Progenitor cell of endocrine pancreas (in vitro differentiated cells): ENCODE measurements around the gene GAA. TPM values are rescaled to one million over a fixed set of nuclear protein-coding genes. Genes with fewer than 3 reads are reported as not detected.
A peak's percentile ranks its signal among the peaks of the same experiment; 100 is the strongest.

ENCODE experiments used
- DNase-seq: peaks from one replicate; pipeline ENCODE4 v3.0.0; 2021; ENCODE audit warnings: low spot score; ENCODE audit not compliant: unreplicated experiment
- H3K27ac Mint-ChIP-seq: 2 replicates; pipeline ENCODE4 v1.8.0; 2021; ENCODE audit warnings: mild to moderate bottlenecking, moderate library complexity, mixed read lengths
- H3K27me3 Mint-ChIP-seq: 2 replicates; pipeline ENCODE4 v1.8.0; 2021; ENCODE audit warnings: mixed read lengths
- H3K36me3 Mint-ChIP-seq: 2 replicates; pipeline ENCODE4 v1.8.0; 2022; ENCODE audit warnings: mixed read lengths; ENCODE audit not compliant: insufficient read depth
- H3K4me1 Mint-ChIP-seq: 2 replicates; pipeline ENCODE4 v1.8.0; 2021; ENCODE audit warnings: low read depth, mixed read lengths
- H3K4me3 Mint-ChIP-seq: 2 replicates; pipeline ENCODE4 v1.8.0; 2021; ENCODE audit warnings: low read depth, mild to moderate bottlenecking, moderate library complexity, mixed read lengths
- H3K9me3 Mint-ChIP-seq: 2 replicates; pipeline ENCODE4 v1.8.0; 2021; ENCODE audit warnings: low read depth, mixed read lengths
- total RNA-seq: library from RNA; stranded (reverse); gene quantifications from 2 replicates; pipeline ENCODE4 v1.2.1, GENCODE V29; 2021
- TF ChIP-seq, protein P1 (sequence below): fragments of 200-600 bp; sonication (generic); IDR thresholded peaks from one replicate; pipeline ENCODE4 v1.5.0; 2021; ENCODE audit warnings: antibody characterized with exemption, mild to moderate bottlenecking; ENCODE audit not compliant: unreplicated experiment

The GAA gene
- total RNA-seq, 1 donor from 2014 or later: 37.9 TPM

DNA sequence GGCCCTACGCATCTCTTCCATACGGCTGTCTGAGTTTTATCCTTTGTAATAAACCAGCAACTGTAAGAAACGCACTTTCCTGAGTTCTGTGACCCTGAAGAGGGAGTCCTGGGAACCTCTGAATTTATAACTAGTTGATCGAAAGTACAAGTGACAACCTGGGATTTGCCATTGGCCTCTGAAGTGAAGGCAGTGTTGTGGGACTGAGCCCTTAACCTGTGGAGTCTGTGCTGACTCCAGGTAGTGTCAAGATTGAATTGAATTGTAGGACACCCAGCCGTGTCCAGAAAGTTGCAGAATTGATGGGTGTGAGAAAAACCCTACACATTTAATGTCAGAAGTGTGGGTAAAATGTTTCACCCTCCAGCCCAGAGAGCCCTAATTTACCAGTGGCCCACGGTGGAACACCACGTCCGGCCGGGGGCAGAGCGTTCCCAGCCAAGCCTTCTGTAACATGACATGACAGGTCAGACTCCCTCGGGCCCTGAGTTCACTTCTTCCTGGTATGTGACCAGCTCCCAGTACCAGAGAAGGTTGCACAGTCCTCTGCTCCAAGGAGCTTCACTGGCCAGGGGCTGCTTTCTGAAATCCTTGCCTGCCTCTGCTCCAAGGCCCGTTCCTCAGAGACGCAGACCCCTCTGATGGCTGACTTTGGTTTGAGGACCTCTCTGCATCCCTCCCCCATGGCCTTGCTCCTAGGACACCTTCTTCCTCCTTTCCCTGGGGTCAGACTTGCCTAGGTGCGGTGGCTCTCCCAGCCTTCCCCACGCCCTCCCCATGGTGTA lies 1.5 kb downstream of the GAA start:
- Mint-ChIP-seq H3K27me3 (peaks cover 9% of the 10 kb centered on the region), H3K36me3 (no peaks in the 10 kb centered on the region), H3K27ac (no peak overlapping the region), H3K4me1 (peaks cover 11% of the 10 kb centered on the region), H3K4me3 (peak overlapping the region; percentile 93), H3K9me3 (no peaks in the 10 kb centered on the region)
- no peak for DNase-seq
- TF ChIP-seq, protein P1, sequence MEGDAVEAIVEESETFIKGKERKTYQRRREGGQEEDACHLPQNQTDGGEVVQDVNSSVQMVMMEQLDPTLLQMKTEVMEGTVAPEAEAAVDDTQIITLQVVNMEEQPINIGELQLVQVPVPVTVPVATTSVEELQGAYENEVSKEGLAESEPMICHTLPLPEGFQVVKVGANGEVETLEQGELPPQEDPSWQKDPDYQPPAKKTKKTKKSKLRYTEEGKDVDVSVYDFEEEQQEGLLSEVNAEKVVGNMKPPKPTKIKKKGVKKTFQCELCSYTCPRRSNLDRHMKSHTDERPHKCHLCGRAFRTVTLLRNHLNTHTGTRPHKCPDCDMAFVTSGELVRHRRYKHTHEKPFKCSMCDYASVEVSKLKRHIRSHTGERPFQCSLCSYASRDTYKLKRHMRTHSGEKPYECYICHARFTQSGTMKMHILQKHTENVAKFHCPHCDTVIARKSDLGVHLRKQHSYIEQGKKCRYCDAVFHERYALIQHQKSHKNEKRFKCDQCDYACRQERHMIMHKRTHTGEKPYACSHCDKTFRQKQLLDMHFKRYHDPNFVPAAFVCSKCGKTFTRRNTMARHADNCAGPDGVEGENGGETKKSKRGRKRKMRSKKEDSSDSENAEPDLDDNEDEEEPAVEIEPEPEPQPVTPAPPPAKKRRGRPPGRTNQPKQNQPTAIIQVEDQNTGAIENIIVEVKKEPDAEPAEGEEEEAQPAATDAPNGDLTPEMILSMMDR: no peak

DNA sequence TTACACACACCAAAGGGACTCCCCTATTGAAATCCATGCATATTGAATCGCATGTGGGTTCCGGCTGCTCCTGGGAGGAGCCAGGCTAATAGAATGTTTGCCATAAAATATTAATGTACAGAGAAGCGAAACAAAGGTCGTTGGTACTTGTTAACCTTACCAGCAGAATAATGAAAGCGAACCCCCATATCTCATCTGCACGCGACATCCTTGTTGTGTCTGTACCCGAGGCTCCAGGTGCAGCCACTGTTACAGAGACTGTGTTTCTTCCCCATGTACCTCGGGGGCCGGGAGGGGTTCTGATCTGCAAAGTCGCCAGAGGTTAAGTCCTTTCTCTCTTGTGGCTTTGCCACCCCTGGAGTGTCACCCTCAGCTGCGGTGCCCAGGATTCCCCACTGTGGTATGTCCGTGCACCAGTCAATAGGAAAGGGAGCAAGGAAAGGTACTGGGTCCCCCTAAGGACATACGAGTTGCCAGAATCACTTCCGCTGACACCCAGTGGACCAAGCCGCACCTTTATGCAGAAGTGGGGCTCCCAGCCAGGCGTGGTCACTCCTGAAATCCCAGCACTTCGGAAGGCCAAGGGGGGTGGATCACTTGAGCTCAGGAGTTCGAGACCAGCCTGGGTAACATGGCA lies 2.2 kb downstream of the GAA start:
- no peaks in the 10 kb centered on the region for H3K36me3 Mint-ChIP-seq
- H3K27me3 Mint-ChIP-seq: peaks cover 9% of the 10 kb centered on the region
- no peak overlapping the region for H3K27ac Mint-ChIP-seq
- no peaks in the 10 kb centered on the region for H3K9me3 Mint-ChIP-seq
- TF ChIP-seq, protein P1: no peak
- no peak for DNase-seq
- H3K4me1 Mint-ChIP-seq: peaks cover 11% of the 10 kb centered on the region
- peak overlapping the region; percentile 93 for H3K4me3 Mint-ChIP-seq

DNA sequence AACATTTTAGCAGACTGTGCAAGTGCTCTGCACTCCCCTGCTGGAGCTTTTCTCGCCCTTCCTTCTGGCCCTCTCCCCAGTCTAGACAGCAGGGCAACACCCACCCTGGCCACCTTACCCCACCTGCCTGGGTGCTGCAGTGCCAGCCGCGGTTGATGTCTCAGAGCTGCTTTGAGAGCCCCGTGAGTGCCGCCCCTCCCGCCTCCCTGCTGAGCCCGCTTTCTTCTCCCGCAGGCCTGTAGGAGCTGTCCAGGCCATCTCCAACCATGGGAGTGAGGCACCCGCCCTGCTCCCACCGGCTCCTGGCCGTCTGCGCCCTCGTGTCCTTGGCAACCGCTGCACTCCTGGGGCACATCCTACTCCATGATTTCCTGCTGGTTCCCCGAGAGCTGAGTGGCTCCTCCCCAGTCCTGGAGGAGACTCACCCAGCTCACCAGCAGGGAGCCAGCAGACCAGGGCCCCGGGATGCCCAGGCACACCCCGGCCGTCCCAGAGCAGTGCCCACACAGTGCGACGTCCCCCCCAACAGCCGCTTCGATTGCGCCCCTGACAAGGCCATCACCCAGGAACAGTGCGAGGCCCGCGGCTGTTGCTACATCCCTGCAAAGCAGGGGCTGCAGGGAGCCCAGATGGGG lies 3.1 kb downstream of the GAA start:
- DNase-seq: no peak
- TF ChIP-seq, protein P1: no peak
- Mint-ChIP-seq H3K9me3 (no peaks in the 10 kb centered on the region), H3K36me3 (no peaks in the 10 kb centered on the region), H3K4me3 (no peak overlapping the region), H3K27ac (peak overlapping the region; percentile 53), H3K4me1 (peaks cover 11% of the 10 kb centered on the region), H3K27me3 (peaks cover 9% of the 10 kb centered on the region)

DNA sequence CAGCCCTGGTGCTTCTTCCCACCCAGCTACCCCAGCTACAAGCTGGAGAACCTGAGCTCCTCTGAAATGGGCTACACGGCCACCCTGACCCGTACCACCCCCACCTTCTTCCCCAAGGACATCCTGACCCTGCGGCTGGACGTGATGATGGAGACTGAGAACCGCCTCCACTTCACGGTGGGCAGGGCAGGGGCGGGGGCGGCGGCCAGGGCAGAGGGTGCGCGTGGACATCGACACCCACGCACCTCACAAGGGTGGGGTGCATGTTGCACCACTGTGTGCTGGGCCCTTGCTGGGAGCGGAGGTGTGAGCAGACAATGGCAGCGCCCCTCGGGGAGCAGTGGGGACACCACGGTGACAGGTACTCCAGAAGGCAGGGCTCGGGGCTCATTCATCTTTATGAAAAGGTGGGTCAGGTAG lies 3.6 kb downstream of the GAA start:
- H3K4me1 Mint-ChIP-seq: peaks cover 11% of the 10 kb centered on the region
- no peaks in the 10 kb centered on the region for H3K9me3 Mint-ChIP-seq
- no peak overlapping the region for H3K4me3 Mint-ChIP-seq
- H3K36me3 Mint-ChIP-seq: no peaks in the 10 kb centered on the region
- no peak overlapping the region for H3K27ac Mint-ChIP-seq
- peaks cover 9% of the 10 kb centered on the region for H3K27me3 Mint-ChIP-seq
- TF ChIP-seq, protein P1: no peak
- no peak for DNase-seq

DNA sequence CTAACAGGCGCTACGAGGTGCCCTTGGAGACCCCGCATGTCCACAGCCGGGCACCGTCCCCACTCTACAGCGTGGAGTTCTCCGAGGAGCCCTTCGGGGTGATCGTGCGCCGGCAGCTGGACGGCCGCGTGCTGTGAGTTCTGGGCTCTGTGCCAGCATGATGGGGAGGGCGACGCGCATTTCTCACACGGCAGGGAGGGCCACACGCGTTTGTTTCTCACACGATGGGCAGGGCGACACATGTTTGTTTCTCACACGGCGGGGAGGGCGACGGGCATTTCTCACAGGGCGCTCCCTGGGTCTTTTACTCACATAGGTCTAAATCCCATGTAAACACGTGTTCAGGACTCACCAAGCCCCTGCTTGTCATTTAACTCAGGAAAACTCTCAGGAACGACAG lies 4.4 kb downstream of the GAA start:
- peaks cover 11% of the 10 kb centered on the region for H3K4me1 Mint-ChIP-seq
- H3K4me3 Mint-ChIP-seq: no peak overlapping the region
- H3K9me3 Mint-ChIP-seq: no peaks in the 10 kb centered on the region
- H3K27ac Mint-ChIP-seq: no peak overlapping the region
- TF ChIP-seq, protein P1: no peak
- peaks cover 9% of the 10 kb centered on the region for H3K27me3 Mint-ChIP-seq
- no peaks in the 10 kb centered on the region for H3K36me3 Mint-ChIP-seq
- DNase-seq: no peak
